Neural progenitor cell (in vitro differentiated cells): ENCODE results near the gene CCDC70. TPM values are rescaled to one million over a fixed set of nuclear protein-coding genes. Genes with fewer than 3 reads are reported as not detected.

Experiments
- DNase-seq: peaks from one replicate; pipeline ENCODE4 v3.0.0-alpha.2; 2016; ENCODE audit warnings: low spot score
- H2AFZ ChIP-seq: fragments of 200-600 bp; sonication (generic); replicated peaks from 2 replicates; pipeline ENCODE4 v1.6.1; 2016; ENCODE audit warnings: antibody characterized with exemption
- H3F3A ChIP-seq: fragments of 200-600 bp; sonication (generic); 2 replicates; pipeline ENCODE4 v1.6.1; 2016; ENCODE audit warnings: antibody characterized with exemption, low read depth
- H3K27ac ChIP-seq: fragments of 200-600 bp; sonication (generic); 2 replicates; pipeline ENCODE4 v1.5.1; 2016; ENCODE audit warnings: mild to moderate bottlenecking
- H3K27me3 ChIP-seq: fragments of 200-600 bp; sonication (generic); 2 replicates; pipeline ENCODE4 v1.6.1; 2016; ENCODE audit warnings: mild to moderate bottlenecking, moderate library complexity
- H3K36me3 ChIP-seq: fragments of 200-600 bp; sonication (generic); 2 replicates; pipeline ENCODE4 v1.5.1; 2016
- H3K4me1 ChIP-seq: fragments of 200-600 bp; sonication (generic); 2 replicates; pipeline ENCODE4 v1.6.1; 2016; ENCODE audit warnings: mixed run types
- H3K4me2 ChIP-seq: fragments of 200-600 bp; sonication (generic); 2 replicates; pipeline ENCODE4 v1.6.1; 2016
- H3K4me3 ChIP-seq: fragments of 200-600 bp; sonication (generic); 2 replicates; pipeline ENCODE4 v1.5.1; 2016
- H3K79me2 ChIP-seq: fragments of 200-600 bp; sonication (generic); 2 replicates; pipeline ENCODE4 v1.6.1; 2016; ENCODE audit warnings: low read depth
- H3K9ac ChIP-seq: fragments of 200-600 bp; sonication (generic); 2 replicates; pipeline ENCODE4 v1.6.1; 2016
- H3K9me3 ChIP-seq: fragments of 200-600 bp; sonication (generic); 2 replicates; pipeline ENCODE4 v1.5.1; 2016; ENCODE audit warnings: low read depth
- H4K20me1 ChIP-seq: fragments of 200-600 bp; sonication (generic); 2 replicates; pipeline ENCODE4 v1.6.1; 2016; ENCODE audit warnings: low read depth
- H3K27ac Mint-ChIP-seq: 3 replicates; pipeline ENCODE4 v1.8.0; 2021; ENCODE audit warnings: mixed read lengths
- H3K27me3 Mint-ChIP-seq: 2 replicates; pipeline ENCODE4 v1.8.0; 2022; ENCODE audit warnings: low read depth, mild to moderate bottlenecking, inconsistent platforms, moderate library complexity, mixed read lengths; ENCODE audit not compliant: insufficient read depth
- H3K36me3 Mint-ChIP-seq: 3 replicates; pipeline ENCODE4 v1.8.0; 2021; ENCODE audit warnings: mixed read lengths
- H3K4me1 Mint-ChIP-seq: 3 replicates; pipeline ENCODE4 v1.8.0; 2021; ENCODE audit warnings: mixed read lengths
- H3K4me3 Mint-ChIP-seq: 3 replicates; pipeline ENCODE4 v1.8.0; 2021; ENCODE audit warnings: mild to moderate bottlenecking, moderate library complexity, mixed read lengths
- H3K9me3 Mint-ChIP-seq: 3 replicates; pipeline ENCODE4 v1.8.0; 2020; ENCODE audit warnings: mixed read lengths
- EZH2 ChIP-seq: fragments of 200-600 bp; sonication (generic); IDR thresholded peaks from 2 replicates; pipeline ENCODE4 v1.6.1; 2017; ENCODE audit warnings: antibody characterized with exemption, mild to moderate bottlenecking, moderate library complexity
- EZH2phosphoT487 ChIP-seq: fragments of 200-600 bp; sonication (generic); IDR thresholded peaks from 2 replicates; pipeline ENCODE4 v1.6.1; 2017; ENCODE audit warnings: antibody characterized with exemption
- total RNA-seq: library from RNA; depleted of rRNA; stranded (reverse); fragments of >200 nt; gene quantifications from 2 replicates; pipeline ENCODE4 v1.2.3, GENCODE V29; 2015; ENCODE audit warnings: low replicate concordance
- TF ChIP-seq, protein P1 (sequence below): fragments of 200-600 bp; sonication (generic); IDR thresholded peaks from 2 replicates; pipeline ENCODE4 v1.5.1; 2017; ENCODE audit warnings: antibody characterized with exemption, mild to moderate bottlenecking

CCDC70 gene
- total RNA-seq: not detected in 2 replicates

DNA sequence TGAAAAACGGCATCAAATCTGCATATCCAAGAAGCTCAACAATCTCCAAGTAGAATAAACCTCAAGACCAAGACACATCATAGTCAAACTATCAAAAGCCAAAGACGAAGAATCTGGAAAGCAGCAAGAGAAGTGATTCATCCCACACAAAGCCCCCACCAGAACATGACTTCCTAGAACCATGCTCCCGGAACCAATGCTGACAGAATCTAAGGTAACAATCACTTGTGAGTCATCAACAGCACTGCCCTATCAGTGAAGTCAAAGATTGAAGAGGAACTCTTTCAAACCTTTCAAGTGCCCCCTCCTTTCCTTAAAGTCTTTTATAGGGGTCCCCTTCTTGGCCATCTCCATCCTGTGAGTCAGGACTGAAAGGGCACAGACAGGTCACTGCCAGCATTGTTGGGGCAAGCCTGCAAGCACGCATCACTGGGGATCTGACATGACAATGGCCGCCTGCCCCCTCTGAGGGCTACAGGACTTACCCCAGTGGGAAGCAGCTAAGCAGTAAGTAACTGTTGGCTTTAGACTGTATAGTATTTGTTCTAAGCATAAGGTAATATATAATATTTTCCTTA, at the start of gene CCDC70:
CCDC70 (plus strand) TSS at position 247 of the 578 bp plus-strand sequence. CDS start 3,443 bp downstream, outside the sequence.
- no peaks in the 10 kb centered on the region for H3K79me2 ChIP-seq
- H3F3A ChIP-seq: no peaks in the 10 kb centered on the region
- H3K4me1 ChIP-seq: no peaks in the 10 kb centered on the region
- H3K4me3 ChIP-seq: no peak within 1 kb of the TSS
- peaks cover 9% of the 10 kb centered on the region for H3K27me3 Mint-ChIP-seq
- no peak within 1 kb of the TSS for H2AFZ ChIP-seq
- H4K20me1 ChIP-seq: no peaks in the 10 kb centered on the region
- H3K36me3 ChIP-seq: no peaks in the 10 kb centered on the region
- no peak within 1 kb of the TSS for H3K27ac ChIP-seq
- no peak within 1 kb of the TSS for H3K9ac ChIP-seq
- peak within 1 kb of the TSS; percentile 54 for H3K27ac Mint-ChIP-seq
- no peaks in the 10 kb centered on the region for H3K27me3 ChIP-seq
- H3K9me3 Mint-ChIP-seq: no peaks in the 10 kb centered on the region
- TF ChIP-seq EZH2: no peak
- TF ChIP-seq, protein P1, sequence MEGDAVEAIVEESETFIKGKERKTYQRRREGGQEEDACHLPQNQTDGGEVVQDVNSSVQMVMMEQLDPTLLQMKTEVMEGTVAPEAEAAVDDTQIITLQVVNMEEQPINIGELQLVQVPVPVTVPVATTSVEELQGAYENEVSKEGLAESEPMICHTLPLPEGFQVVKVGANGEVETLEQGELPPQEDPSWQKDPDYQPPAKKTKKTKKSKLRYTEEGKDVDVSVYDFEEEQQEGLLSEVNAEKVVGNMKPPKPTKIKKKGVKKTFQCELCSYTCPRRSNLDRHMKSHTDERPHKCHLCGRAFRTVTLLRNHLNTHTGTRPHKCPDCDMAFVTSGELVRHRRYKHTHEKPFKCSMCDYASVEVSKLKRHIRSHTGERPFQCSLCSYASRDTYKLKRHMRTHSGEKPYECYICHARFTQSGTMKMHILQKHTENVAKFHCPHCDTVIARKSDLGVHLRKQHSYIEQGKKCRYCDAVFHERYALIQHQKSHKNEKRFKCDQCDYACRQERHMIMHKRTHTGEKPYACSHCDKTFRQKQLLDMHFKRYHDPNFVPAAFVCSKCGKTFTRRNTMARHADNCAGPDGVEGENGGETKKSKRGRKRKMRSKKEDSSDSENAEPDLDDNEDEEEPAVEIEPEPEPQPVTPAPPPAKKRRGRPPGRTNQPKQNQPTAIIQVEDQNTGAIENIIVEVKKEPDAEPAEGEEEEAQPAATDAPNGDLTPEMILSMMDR: no peak
- no peak for TF ChIP-seq EZH2phosphoT487
- no peak for DNase-seq
- no peak within 1 kb of the TSS for H3K4me3 Mint-ChIP-seq
- H3K4me1 Mint-ChIP-seq: peaks cover 5% of the 10 kb centered on the region
- H3K4me2 ChIP-seq: no peak within 1 kb of the TSS
- H3K9me3 ChIP-seq: no peaks in the 10 kb centered on the region
- H3K36me3 Mint-ChIP-seq: no peaks in the 10 kb centered on the region

DNA sequence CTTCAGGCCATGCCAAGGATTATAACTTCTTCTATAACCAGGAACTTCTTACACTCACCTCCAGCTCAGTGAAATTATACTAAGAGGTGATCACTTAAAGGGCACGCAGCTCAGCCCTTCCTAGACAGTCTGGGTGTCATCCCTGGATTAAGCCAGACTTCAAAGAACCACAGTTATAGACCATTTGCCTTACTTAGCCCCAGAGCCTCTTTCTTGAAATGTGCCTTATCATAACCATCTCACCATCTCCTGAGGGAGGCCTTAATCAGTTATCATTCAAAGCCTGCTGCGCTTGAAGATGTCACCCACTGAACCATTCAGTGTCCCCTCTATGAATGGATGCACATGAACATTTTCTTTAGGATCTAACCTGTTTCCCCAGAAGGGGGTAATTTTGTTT, 47.7 kb upstream of the CCDC70 start:
- Histone ChIP-seq H3K79me2 (no peaks in the 10 kb centered on the region), H3F3A (no peaks in the 10 kb centered on the region), H3K27me3 (no peaks in the 10 kb centered on the region), H3K27ac (no peak overlapping the region), H3K36me3 (no peaks in the 10 kb centered on the region), H4K20me1 (no peaks in the 10 kb centered on the region), H3K4me2 (no peak overlapping the region), H3K4me1 (no peaks in the 10 kb centered on the region), H3K4me3 (no peak overlapping the region), H2AFZ (no peak overlapping the region), H3K9me3 (no peaks in the 10 kb centered on the region), H3K9ac (no peak overlapping the region)
- H3K4me3 Mint-ChIP-seq: no peak overlapping the region
- H3K36me3 Mint-ChIP-seq: no peaks in the 10 kb centered on the region
- H3K27me3 Mint-ChIP-seq: peaks cover 7% of the 10 kb centered on the region
- H3K27ac Mint-ChIP-seq: peak overlapping the region; percentile 19
- peaks cover 18% of the 10 kb centered on the region for H3K4me1 Mint-ChIP-seq
- H3K9me3 Mint-ChIP-seq: peaks cover 2% of the 10 kb centered on the region
- DNase-seq: no peak
- no peak for TF ChIP-seq EZH2phosphoT487
- TF ChIP-seq EZH2: no peak
- TF ChIP-seq, protein P1: no peak

DNA sequence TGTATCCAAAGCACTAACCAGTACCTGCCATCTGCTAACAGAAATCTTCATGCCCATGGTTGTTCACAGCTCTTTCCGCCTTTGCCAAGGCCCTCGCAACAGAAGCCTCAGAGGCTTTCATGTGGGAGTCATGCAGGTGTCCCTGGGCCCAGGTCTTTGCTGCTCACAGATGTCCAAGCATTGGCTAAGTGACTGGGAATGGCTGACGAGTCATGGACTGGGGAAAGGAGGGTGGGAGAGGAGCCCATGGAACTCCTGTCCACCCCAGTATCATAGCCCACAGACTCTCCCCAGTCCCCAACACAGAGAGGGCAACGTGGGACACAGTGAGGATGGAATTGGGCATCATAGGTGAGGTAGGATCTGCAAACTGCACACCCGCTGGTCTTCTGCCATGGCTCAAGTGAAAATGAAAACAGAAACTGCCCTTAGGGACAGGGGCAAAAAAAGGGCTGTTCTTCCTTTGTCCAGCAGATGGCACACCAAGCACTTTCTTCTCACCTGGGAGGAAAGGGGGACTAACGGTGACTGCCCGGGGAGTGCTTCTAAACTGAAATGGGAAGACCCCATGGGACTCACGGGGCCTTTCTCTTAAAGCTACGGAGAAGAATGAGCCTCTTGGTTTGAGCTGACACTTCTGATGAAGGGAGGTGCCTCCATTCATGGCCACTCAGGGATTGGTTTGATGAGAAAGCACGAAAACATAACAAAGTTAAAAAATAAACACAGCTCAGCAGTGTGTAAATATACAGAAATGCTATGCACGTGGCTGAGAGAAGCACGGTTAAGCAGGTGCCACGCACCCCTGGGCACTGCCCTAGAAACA, 46.7 kb upstream of the CCDC70 start:
- H3K27ac ChIP-seq: no peak overlapping the region
- no peaks in the 10 kb centered on the region for H4K20me1 ChIP-seq
- Mint-ChIP-seq H3K27me3 (peaks cover 2% of the 10 kb centered on the region), H3K9me3 (peaks cover 2% of the 10 kb centered on the region), H3K36me3 (no peaks in the 10 kb centered on the region), H3K27ac (no peak overlapping the region), H3K4me3 (no peak overlapping the region), H3K4me1 (peaks cover 21% of the 10 kb centered on the region)
- H3K4me1 ChIP-seq: no peaks in the 10 kb centered on the region
- H3K36me3 ChIP-seq: no peaks in the 10 kb centered on the region
- no peak overlapping the region for H3K4me3 ChIP-seq
- H3K9ac ChIP-seq: no peak overlapping the region
- peak; percentile 76 for DNase-seq
- no peaks in the 10 kb centered on the region for H3K79me2 ChIP-seq
- peak overlapping the region; percentile 92 for H2AFZ ChIP-seq
- no peak overlapping the region for H3K4me2 ChIP-seq
- H3K27me3 ChIP-seq: no peaks in the 10 kb centered on the region
- TF ChIP-seq EZH2phosphoT487 (no peak), EZH2 (no peak)
- TF ChIP-seq, protein P1: peak; percentile 88
- H3K9me3 ChIP-seq: no peaks in the 10 kb centered on the region
- no peaks in the 10 kb centered on the region for H3F3A ChIP-seq
